HG03460 (cell line): ENCODE data around the gene FOXL3.

Experiments used
- ATAC-seq: cut with Tn5 transposase; IDR thresholded peaks from one replicate; pipeline ENCODE4 v1.9.1; 2021; ENCODE audit not compliant: unreplicated experiment

Gene FOXL3

GRCh38 chr7:300546-301290 is 10.7 kb downstream of the FOXL3 start:
- ATAC-seq: no peak

DNA sequence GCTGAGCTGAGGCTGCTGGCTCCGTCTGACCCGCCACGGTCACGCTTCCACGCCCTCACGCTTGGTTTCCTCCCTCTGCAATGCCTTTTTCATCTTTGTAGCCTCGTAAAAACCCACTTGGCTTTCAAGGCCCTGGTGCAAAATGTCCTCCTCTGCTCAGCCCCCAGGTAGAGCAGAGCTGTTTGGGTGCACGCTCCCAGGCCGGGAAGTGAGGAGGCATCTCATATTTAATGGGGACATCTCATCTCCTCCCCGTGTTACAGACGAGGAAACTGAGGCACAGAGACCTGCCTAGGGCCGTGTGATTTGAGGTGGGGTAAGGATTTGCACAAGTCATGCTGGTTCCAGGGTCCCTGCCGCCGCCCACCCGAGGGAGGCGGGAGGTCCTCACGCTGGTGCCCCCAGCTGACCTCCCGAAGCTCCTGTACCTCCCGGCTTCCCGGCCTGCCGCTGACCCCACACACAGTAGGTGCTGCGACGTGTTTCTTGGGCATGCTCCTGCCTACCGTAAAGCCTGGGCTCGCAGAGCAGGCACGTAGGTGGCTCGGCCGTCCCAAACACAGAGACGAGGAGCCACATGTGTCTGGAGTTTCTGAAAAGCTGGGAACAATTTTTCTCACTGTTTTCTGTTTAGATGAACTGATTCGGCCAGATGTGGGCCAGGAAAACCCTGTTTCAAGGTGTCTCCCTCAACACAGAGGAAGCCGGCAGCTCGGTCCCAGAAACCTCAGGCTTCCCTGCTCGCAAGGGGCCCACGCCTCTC is 11.5 kb downstream of the FOXL3 start:
- no peak for ATAC-seq

GRCh38 chr7:302054-302992 is 12.4 kb downstream of the FOXL3 start:
- ATAC-seq: no peak

GRCh38 chr7:303425-303824 is 13.5 kb downstream of the FOXL3 start:
- no peak for ATAC-seq

DNA sequence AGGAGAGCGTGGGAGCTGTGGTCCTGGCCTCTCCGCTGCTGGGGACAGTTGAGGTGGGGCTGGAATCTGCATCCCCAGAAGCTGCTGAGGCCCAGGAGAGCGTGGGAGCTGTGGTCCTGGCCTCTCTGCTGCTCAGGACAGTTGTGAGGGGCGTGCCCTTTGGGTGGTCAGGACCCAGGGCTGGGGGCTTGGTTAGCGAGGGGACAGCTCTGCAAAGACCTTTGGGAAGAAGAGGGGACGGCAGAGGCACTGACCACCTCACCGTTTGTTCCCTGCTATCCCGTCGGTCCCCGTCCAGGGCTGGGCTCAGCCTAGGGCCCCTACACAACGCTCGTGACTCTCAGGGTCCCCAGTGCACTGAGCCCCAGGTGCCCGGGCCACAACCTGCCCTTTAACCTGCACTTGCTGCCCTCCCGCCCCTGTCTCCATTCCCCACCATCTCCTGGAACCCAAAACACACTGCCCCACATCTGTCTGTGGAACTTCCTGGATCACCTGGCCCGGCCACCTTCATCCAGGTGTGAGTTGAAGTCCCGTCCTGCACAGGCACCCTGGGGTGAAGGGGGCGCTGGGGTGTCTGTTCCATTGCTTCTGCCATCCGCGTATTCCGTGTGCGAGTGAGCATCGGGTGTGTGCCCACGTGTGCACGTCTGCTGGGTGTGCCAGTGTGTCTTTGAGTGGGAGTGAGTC is 14.1 kb downstream of the FOXL3 start:
- ATAC-seq: no peak

GRCh38 chr7:304574-305409 is 14.8 kb downstream of the FOXL3 start:
- ATAC-seq: no peak

DNA sequence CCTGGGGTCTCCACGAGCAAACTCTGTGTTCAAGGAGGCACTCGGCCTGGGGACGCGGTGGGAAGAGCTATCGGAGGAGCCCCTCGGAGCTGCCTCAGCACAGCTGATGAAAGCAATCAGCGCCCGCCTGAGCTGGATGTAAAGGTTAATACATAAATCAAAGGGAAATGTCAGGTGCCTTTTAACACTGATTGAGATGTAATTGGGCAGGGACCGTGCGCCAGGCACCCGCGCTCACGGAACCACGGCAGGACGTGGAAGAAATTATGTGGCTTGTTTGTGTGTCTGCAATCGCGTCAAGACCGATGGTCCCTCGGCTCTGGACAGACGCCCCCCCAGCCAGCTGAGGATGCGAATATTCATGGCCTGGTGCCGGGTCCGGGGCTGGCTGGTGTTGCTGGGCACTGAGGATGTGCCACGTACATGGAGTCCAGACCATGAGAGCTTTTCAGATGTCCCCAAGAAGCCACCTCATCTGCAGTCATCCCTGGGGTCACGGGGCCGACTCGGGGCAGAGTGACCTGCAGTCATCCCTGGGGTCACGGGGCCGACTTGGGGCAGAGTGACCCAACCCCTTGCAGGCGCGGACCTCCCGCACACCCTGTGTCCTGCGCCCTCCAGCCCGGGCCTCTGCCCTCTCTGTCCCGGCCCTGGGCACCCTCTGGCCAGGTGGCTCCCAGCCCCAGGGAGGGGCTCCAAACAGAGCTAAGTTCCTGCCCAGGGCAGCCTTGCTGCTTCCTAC is 15.6 kb downstream of the FOXL3 start:
- ATAC-seq: no peak

- no peak for ATAC-seq
Measured at GRCh38 chr7:307970-308369, 18.0 kb downstream of the FOXL3 start.

- no peak for ATAC-seq
Measured at GRCh38 chr7:309586-310228, 19.7 kb downstream of the FOXL3 start.

DNA sequence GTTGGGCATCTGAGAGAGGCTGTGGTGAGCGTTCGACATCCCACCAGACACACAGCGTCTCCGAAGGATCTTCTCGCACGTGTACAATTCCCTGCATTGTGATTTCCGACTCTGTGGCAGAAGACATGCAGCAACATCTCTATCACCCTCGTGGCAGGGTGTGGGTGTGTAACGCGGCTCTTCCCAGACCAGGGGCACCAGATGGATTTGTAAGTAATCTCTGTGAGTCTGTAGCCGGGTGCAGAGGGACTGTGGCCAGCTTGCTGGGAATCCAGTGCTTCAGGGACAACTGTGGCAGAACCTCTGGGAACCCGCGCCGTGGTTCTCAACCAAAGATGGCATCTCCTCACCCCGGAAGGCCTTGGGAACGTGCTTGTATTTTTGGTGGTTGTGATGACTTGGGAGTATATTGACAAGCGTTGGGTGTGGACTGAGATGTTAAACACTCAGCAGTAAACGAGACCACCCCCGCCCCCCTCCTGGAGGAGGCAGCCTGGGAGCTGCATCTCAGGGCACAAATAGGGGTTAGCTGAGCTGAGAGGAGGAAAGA is 21.2 kb downstream of the FOXL3 start:
- ATAC-seq: no peak

DNA sequence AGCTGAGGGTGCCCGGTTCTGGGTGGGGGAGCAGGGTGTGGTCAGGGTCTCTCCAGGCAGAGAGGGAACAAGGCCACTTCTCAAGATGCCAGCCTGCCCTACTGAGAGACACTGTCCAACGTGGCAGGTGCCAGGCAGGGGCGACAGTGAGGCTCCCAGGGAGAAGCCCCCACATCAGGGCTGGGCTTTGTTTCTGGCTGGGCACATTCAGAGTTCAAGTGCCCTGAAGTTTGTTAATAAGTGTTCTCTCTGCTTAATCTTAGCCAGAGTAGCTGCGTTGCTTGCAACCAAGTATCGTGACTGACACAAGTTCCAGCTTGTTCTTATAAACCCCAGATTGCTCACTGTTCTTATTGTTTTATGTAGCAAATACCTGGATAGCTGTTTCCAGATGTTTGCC is 21.8 kb downstream of the FOXL3 start:
- no peak for ATAC-seq

DNA sequence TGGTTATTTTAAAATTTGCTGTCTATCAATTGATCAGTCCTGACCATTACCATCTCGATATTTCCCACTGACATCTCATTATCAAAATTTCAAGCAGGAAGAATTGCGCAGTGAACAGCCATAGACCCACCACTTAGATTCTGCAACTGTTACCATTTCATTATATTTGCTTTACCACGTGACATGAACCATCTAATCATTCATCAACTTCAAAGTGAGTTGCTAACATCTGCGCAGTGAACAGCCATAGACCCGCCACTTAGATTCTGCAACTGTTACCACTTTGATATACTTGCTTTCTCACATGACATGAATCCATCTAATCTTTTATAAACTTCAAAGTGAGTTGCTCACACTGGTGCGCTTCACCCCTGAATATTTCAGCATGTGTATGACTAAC is 22.5 kb downstream of the FOXL3 start:
- no peak for ATAC-seq

DNA sequence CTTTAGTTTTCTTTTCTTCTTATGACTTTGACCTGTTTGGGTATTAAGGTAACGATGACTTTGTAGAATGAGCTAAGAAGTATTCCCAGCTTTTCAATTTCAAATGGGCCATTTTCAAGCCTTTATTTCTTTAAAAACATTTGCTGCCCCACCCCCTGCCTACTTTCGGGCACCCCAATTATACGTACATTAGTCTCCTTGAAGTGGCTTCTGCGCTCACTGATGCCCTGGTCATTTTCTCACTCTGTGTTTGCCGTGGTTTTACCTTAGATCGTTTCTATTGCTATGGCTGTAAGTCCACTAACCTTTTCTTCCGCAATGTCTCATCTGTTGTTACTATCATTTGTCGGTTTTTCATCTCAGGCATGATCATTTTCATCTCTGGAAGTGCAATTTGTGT is 24.9 kb downstream of the FOXL3 start:
- ATAC-seq: no peak

- no peak for ATAC-seq
Measured at GRCh38 chr7:315516-316265, 25.7 kb downstream of the FOXL3 start.

DNA sequence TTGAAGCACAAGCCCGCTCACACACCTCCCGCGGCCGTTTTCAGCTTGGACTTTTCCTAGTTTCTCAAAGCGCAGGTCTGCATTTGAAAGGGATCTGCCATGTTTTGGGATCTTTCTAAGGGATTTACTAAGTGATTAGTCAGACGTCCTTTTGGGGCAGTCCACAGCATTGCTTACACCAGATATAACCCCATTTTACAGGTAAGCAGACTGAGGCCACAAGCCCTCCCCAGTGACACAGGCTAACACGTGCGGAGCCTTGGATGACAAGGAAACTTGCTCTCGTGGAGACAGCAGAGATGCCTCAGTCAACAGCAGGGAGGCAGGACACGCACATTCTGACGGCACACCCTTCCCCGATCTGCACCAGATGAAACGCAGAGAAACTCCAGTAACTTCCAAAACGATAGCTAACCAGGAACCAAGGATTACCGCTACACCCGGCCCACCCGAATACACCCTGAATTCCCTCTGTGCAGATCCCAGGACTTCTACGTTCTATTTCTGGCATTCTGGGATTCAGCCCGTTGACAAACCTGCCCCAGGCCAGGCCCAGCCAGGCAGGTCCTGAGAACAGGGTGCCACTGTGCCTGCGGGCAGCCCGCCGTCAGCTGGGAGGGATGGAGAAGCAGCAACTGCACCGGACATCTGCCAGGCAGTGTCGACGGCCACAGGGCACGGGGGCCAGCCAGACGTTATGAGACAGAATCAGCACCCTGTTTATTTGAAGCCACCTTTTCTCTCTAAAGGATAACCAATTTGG is 27.9 kb downstream of the FOXL3 start:
- no peak for ATAC-seq

- ATAC-seq: no peak
Measured at GRCh38 chr7:318476-318875, 28.5 kb downstream of the FOXL3 start.
